KMS-11 (cell line): ENCODE results near the gene RNF150.

Experiments used
- H2AFZ ChIP-seq: fragments of 200-600 bp; sonication (generic); 2 replicates; pipeline ENCODE4 v1.6.1; 2016; ENCODE audit warnings: antibody characterized with exemption, mixed run types, low read depth
- H3K27ac ChIP-seq: fragments of 200-600 bp; sonication (generic); 2 replicates; pipeline ENCODE4 v1.6.1; 2016; ENCODE audit warnings: mild to moderate bottlenecking, mixed run types
- H3K27me3 ChIP-seq: fragments of 200-600 bp; sonication (generic); 2 replicates; pipeline ENCODE4 v1.6.1; 2017; ENCODE audit warnings: mild to moderate bottlenecking, low read depth, mixed run types, moderate library complexity; ENCODE audit not compliant: insufficient read depth
- H3K36me3 ChIP-seq: fragments of 200-600 bp; sonication (generic); 2 replicates; pipeline ENCODE4 v1.6.1; 2017; ENCODE audit warnings: mild to moderate bottlenecking, mixed run types; ENCODE audit not compliant: insufficient read depth
- H3K4me1 ChIP-seq: fragments of 200-600 bp; sonication (generic); 2 replicates; pipeline ENCODE4 v1.6.1; 2016; ENCODE audit warnings: mild to moderate bottlenecking, low read depth, mixed run types; ENCODE audit not compliant: poor library complexity, severe bottlenecking
- H3K4me2 ChIP-seq: fragments of 200-600 bp; sonication (generic); 2 replicates; pipeline ENCODE4 v1.7.0; 2016; ENCODE audit warnings: mild to moderate bottlenecking, mixed run types
- H3K4me3 ChIP-seq: fragments of 200-600 bp; sonication (generic); IDR thresholded peaks from 2 replicates; pipeline ENCODE4 v1.6.1; 2017; ENCODE audit warnings: low read depth, low read length, mixed read lengths; ENCODE audit not compliant: insufficient read depth
- H3K79me2 ChIP-seq: fragments of 200-600 bp; sonication (generic); 2 replicates; pipeline ENCODE4 v1.6.1; 2016; ENCODE audit warnings: low read depth, mixed run types; ENCODE audit not compliant: insufficient read depth
- H3K9ac ChIP-seq: fragments of 200-600 bp; sonication (generic); 2 replicates; pipeline ENCODE4 v1.6.1; 2016; ENCODE audit warnings: mild to moderate bottlenecking, mixed run types
- H4K20me1 ChIP-seq: fragments of 200-600 bp; sonication (generic); 2 replicates; pipeline ENCODE4 v1.6.1; 2016; ENCODE audit warnings: mild to moderate bottlenecking, mixed run types; ENCODE audit not compliant: insufficient read depth
- CTCF ChIP-seq: fragments of 200-600 bp; sonication (generic); conservative IDR thresholded peaks from 2 replicates; pipeline ENCODE4 v1.6.1; 2017; ENCODE audit warnings: low read depth, mild to moderate bottlenecking, antibody characterized with exemption, low read length, moderate library complexity, mixed read lengths

The RNF150 gene

GRCh38 chr4:141009931-141010330, 123.3 kb downstream of the RNF150 start:
- H3K36me3 ChIP-seq: no peaks in the 10 kb centered on the region
- H2AFZ ChIP-seq: no peak overlapping the region
- H3K27ac ChIP-seq: no peak overlapping the region
- no peaks in the 10 kb centered on the region for H4K20me1 ChIP-seq
- H3K27me3 ChIP-seq: no peaks in the 10 kb centered on the region
- no peaks in the 10 kb centered on the region for H3K4me1 ChIP-seq
- H3K79me2 ChIP-seq: no peaks in the 10 kb centered on the region
- H3K4me3 ChIP-seq: no peak overlapping the region
- H3K4me2 ChIP-seq: no peak overlapping the region
- no peak overlapping the region for H3K9ac ChIP-seq
- TF ChIP-seq CTCF: no peak

- H3K27me3 ChIP-seq: no peaks in the 10 kb centered on the region
- H3K36me3 ChIP-seq: no peaks in the 10 kb centered on the region
- no peak overlapping the region for H3K27ac ChIP-seq
- no peak for TF ChIP-seq CTCF
- H3K4me1 ChIP-seq: no peaks in the 10 kb centered on the region
- no peaks in the 10 kb centered on the region for H3K79me2 ChIP-seq
- no peak overlapping the region for H2AFZ ChIP-seq
- no peak overlapping the region for H3K4me2 ChIP-seq
- H3K9ac ChIP-seq: no peak overlapping the region
- no peaks in the 10 kb centered on the region for H4K20me1 ChIP-seq
- H3K4me3 ChIP-seq: no peak overlapping the region
Observed at GRCh38 chr4:141009129-141009528, 124.1 kb downstream of the RNF150 start.

GRCh38 chr4:141006242-141006802, 126.9 kb downstream of the RNF150 start:
- TF ChIP-seq CTCF: no peak
- no peak overlapping the region for H3K4me3 ChIP-seq
- H2AFZ ChIP-seq: no peak overlapping the region
- H3K4me2 ChIP-seq: no peak overlapping the region
- no peaks in the 10 kb centered on the region for H4K20me1 ChIP-seq
- H3K36me3 ChIP-seq: no peaks in the 10 kb centered on the region
- no peak overlapping the region for H3K27ac ChIP-seq
- no peak overlapping the region for H3K9ac ChIP-seq
- no peaks in the 10 kb centered on the region for H3K27me3 ChIP-seq
- no peaks in the 10 kb centered on the region for H3K79me2 ChIP-seq
- no peaks in the 10 kb centered on the region for H3K4me1 ChIP-seq

GRCh38 chr4:141004823-141005222, 128.4 kb downstream of the RNF150 start:
- Histone ChIP-seq H3K9ac (no peak overlapping the region), H3K27ac (no peak overlapping the region), H3K4me1 (no peaks in the 10 kb centered on the region), H2AFZ (no peak overlapping the region), H3K4me2 (no peak overlapping the region), H3K79me2 (no peaks in the 10 kb centered on the region), H4K20me1 (no peaks in the 10 kb centered on the region), H3K27me3 (no peaks in the 10 kb centered on the region), H3K4me3 (no peak overlapping the region), H3K36me3 (no peaks in the 10 kb centered on the region)
- TF ChIP-seq CTCF: no peak
